Uterus (tissue), 4 donors: ENCODE results near the gene TOX2. TPM values are rescaled to one million over a fixed set of nuclear protein-coding genes. Genes with fewer than 3 reads are reported as not detected.

ENCODE experiments used
- DNase-seq, 2 donors: peaks; one replicate each; pipeline ENCODE4 v3.0.0-alpha.2; 2019 to 2020
- H3K27ac ChIP-seq, 2 donors: fragments of 200-600 bp; sonication (generic); 1 replicate in 1 of 2; 2 replicates in 1 of 2; pipeline ENCODE4 v1.5.1; 2016 to 2018
- H3K27me3 ChIP-seq, 2 donors: fragments of 200-600 bp; sonication (generic); one replicate each; pipeline ENCODE4 v1.5.1; 2018 to 2019; ENCODE audit warnings: control low read depth in 1 of 2
- H3K36me3 ChIP-seq, 2 donors: fragments of 200-600 bp; sonication (generic); one replicate each; pipeline ENCODE4 v1.5.1; 2019; ENCODE audit warnings: control low read depth in 1 of 2
- H3K4me1 ChIP-seq, 2 donors: fragments of 200-600 bp; sonication (generic); one replicate each; pipeline ENCODE4 v1.5.1; 2018 to 2019; ENCODE audit warnings: control low read depth in 1 of 2
- H3K4me3 ChIP-seq, 2 donors: fragments of 200-600 bp; sonication (generic); 1 replicate in 1 of 2; 2 replicates in 1 of 2; pipeline ENCODE4 v1.5.1; 2018 to 2019; ENCODE audit warnings: mild to moderate bottlenecking in 1 of 2
- H3K9me3 ChIP-seq, 2 donors: fragments of 200-600 bp; sonication (generic); one replicate each; pipeline ENCODE4 v1.5.1; 2019; ENCODE audit warnings: control low read depth in 1 of 2
- POLR2A ChIP-seq, 2 donors: fragments of 450-650 bp; IDR thresholded peaks; one replicate each; pipeline ENCODE4 v1.6.1; 2016; ENCODE audit warnings: antibody characterized with exemption in 2 of 2, mild to moderate bottlenecking in 1 of 2, moderate library complexity in 1 of 2
- intact Hi-C: fragments of 100-400 bp; cut with DNase I; formaldehyde crosslinking; loops from one replicate; pipeline ENCODE4 v1.15.1; 2023; ENCODE audit warnings: low total_unique reads
- total RNA-seq, 4 donors: library from RNA; depleted of rRNA in 3 of 4; stranded (reverse); fragments of >200 nt in 3 of 4; gene quantifications; one replicate each; pipeline versions ENCODE4 v1.1.0 to v1.2.4, GENCODE V29; 2014 to 2023
- TF ChIP-seq, protein P1 (sequence below), 4 experiments: fragments of 200-600 bp in 2 of 4; fragments of 450-650 bp in 2 of 4; sonication (generic) in 2 of 4; IDR thresholded peaks; one replicate each; pipeline ENCODE4 v1.5.1; 2016 to 2019; ENCODE audit warnings: antibody characterized with exemption in 4 of 4, mild to moderate bottlenecking in 2 of 4, moderate library complexity in 1 of 4
- donor health status: DM: yes; HTN: yes; CAD: no.

Gene TOX2
- total RNA-seq, 4 donors from 2014 or later = 0.26 to 4.8 (median 0.28) TPM; not detected in 1

DNA sequence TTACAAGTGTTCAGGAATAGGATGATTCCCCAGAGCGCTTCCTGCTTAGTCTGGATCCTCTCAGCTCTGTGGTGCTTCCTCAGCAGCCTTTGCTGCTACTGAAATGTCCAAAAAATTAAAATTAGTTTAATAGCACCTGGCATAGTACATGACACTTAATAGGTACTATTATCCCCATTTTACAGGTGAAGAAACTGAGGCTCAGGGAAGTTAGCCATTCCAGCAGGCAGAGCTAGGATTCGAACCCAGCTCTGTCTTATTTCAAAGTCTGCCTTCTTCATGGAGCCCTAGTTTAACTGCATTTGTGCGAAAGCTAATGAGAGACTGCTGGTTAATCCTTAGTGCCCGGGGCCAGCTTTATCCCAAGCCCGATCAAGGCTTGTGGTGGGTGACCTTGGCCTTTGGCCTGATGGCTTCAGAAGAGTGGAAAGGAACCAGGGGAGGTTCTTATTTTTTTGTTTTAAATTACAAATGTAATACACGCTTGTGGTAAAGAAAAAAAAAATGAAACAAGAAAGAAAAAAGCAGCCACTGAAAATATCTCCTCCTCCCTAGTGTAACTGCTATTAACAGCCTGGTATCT, 30.1 kb downstream of the TOX2 start:
- no peaks in the 10 kb centered on the region for H3K27me3 ChIP-seq
- H3K4me1 ChIP-seq = no peaks in the 10 kb centered on the region
- no peak for TF ChIP-seq POLR2A (IDR thresholded peaks at IDR 0.05)
- TF ChIP-seq, protein P1, sequence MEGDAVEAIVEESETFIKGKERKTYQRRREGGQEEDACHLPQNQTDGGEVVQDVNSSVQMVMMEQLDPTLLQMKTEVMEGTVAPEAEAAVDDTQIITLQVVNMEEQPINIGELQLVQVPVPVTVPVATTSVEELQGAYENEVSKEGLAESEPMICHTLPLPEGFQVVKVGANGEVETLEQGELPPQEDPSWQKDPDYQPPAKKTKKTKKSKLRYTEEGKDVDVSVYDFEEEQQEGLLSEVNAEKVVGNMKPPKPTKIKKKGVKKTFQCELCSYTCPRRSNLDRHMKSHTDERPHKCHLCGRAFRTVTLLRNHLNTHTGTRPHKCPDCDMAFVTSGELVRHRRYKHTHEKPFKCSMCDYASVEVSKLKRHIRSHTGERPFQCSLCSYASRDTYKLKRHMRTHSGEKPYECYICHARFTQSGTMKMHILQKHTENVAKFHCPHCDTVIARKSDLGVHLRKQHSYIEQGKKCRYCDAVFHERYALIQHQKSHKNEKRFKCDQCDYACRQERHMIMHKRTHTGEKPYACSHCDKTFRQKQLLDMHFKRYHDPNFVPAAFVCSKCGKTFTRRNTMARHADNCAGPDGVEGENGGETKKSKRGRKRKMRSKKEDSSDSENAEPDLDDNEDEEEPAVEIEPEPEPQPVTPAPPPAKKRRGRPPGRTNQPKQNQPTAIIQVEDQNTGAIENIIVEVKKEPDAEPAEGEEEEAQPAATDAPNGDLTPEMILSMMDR (IDR thresholded peaks at IDR 0.05) = no peak
- intact Hi-C loops = no loop called here
- DNase-seq = no peak
- H3K36me3 ChIP-seq = no peaks in the 10 kb centered on the region
- no peak overlapping the region for H3K4me3 ChIP-seq
- no peaks in the 10 kb centered on the region for H3K9me3 ChIP-seq
- no peak overlapping the region for H3K27ac ChIP-seq

DNA sequence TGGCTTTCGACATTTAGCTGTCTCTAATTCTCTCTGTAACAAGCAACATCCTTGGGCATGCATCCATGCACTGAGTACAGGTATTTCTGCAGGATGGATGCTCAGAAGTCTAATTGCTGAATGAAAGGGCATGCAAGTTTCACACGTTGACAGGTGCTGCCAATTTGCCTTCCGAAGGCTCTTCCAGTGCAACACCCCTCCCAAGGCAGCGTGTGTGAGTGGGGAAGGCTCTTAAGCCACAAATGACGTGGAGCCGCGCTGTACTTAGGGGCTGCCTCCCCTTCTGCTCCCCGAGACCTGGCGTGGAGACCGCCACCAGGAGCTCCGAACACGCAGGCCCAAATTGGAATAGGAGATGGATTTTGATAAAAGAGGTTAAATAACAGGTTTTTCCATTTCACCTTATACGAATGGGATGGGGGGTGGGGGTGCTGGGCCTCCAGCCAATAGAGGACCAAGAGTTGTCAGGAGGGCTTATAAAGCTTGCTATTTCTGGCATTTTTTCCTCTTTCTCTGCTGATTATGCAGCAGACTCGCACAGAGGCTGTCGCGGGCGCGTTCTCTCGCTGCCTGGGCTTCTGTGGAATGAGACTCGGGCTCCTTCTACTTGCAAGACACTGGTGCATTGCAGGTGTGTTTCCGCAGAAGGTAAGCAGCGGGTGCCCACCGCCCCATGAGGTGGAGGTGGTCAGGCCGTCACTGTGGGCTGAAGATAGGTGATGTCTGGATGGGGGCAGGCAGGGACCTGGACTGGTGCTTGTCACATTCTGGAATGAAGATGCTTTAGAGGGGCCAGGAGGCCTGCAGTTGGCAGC, 30.9 kb downstream of the TOX2 start:
- H3K27ac ChIP-seq = no peak overlapping the region
- H3K36me3 ChIP-seq = no peaks in the 10 kb centered on the region
- no peaks in the 10 kb centered on the region for H3K27me3 ChIP-seq
- H3K9me3 ChIP-seq = no peaks in the 10 kb centered on the region
- DNase-seq = no peak
- H3K4me1 ChIP-seq = no peaks in the 10 kb centered on the region
- intact Hi-C loops = no loop called here
- no peak overlapping the region for H3K4me3 ChIP-seq
- TF ChIP-seq, protein P1 (IDR thresholded peaks at IDR 0.05) = no peak
- TF ChIP-seq POLR2A (IDR thresholded peaks at IDR 0.05) = no peak

GRCh38 chr20:43946206-43946491, 31.5 kb downstream of the TOX2 start:
- DNase-seq = no peak
- no peak overlapping the region for H3K27ac ChIP-seq
- no peaks in the 10 kb centered on the region for H3K4me1 ChIP-seq
- H3K27me3 ChIP-seq = no peaks in the 10 kb centered on the region
- no peaks in the 10 kb centered on the region for H3K36me3 ChIP-seq
- TF ChIP-seq, protein P1 (IDR thresholded peaks at IDR 0.05) = no peak
- no peak for TF ChIP-seq POLR2A (IDR thresholded peaks at IDR 0.05)
- intact Hi-C loops = no loop called here
- H3K9me3 ChIP-seq = no peaks in the 10 kb centered on the region
- H3K4me3 ChIP-seq = no peak overlapping the region

DNA sequence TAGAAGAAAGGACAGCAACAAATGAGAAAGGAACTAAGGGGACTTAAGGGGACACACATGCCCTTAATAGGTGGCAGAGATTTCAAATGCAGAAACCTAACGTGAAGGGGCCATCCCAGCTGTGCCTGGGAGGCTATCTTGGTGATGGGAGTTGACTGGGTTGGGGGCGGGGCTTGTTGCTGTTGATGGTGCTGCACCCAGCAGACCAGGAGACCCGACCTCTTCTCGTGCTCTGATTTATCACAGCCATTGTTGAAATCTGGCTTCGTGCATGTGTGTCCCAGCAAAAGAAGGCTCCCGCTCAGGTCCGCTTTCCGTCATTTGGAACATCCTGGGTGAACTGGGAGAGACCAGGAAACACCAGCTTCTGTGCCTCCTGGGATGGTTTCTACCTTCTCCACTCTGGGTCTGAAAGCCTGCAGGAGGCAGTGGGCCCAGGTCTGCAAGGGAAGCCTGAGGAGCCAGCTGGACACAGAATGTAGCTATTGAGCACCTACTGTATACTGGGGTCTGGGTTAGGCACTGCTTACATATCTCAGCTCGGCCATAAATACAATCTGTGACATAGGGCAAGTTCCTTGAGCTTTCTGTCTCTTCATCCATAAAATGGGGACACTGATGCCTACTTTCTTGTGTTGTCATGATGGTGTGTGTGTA, 32.1 kb downstream of the TOX2 start:
- DNase-seq = no peak
- H3K27me3 ChIP-seq = no peaks in the 10 kb centered on the region
- H3K4me3 ChIP-seq = no peak overlapping the region
- no peak for TF ChIP-seq POLR2A (IDR thresholded peaks at IDR 0.05)
- TF ChIP-seq, protein P1 (IDR thresholded peaks at IDR 0.05) = no peak
- no peaks in the 10 kb centered on the region for H3K4me1 ChIP-seq
- no peaks in the 10 kb centered on the region for H3K9me3 ChIP-seq
- intact Hi-C loops = no loop called here
- no peaks in the 10 kb centered on the region for H3K36me3 ChIP-seq
- H3K27ac ChIP-seq = no peak overlapping the region

- intact Hi-C loops = no loop called here
- Histone ChIP-seq H3K4me1 (no peaks in the 10 kb centered on the region), H3K27ac (no peak overlapping the region), H3K9me3 (no peaks in the 10 kb centered on the region), H3K4me3 (no peak overlapping the region), H3K27me3 (no peaks in the 10 kb centered on the region), H3K36me3 (no peaks in the 10 kb centered on the region)
- TF ChIP-seq, protein P1 (IDR thresholded peaks at IDR 0.05) = no peak
- no peak for TF ChIP-seq POLR2A (IDR thresholded peaks at IDR 0.05)
- DNase-seq = no peak
These were observed 32.7 kb downstream of the TOX2 start for GRCh38 chr20:43947316-43947710.
